ENCODE data around the gene SLC35B2.

Gene SLC35B2

GRCh38 chr6:44254191-44255104 lies 2.9 kb downstream of the SLC35B2 start:
- no peak for DNase-seq (ENCODE audit: low read depth in 2 of 2)

GRCh38 chr6:44253307-44254101 lies 3.8 kb downstream of the SLC35B2 start:
- DNase-seq (ENCODE audit: low read depth in 2 of 2): peak in 1 of 2 donors; percentile 52

DNA sequence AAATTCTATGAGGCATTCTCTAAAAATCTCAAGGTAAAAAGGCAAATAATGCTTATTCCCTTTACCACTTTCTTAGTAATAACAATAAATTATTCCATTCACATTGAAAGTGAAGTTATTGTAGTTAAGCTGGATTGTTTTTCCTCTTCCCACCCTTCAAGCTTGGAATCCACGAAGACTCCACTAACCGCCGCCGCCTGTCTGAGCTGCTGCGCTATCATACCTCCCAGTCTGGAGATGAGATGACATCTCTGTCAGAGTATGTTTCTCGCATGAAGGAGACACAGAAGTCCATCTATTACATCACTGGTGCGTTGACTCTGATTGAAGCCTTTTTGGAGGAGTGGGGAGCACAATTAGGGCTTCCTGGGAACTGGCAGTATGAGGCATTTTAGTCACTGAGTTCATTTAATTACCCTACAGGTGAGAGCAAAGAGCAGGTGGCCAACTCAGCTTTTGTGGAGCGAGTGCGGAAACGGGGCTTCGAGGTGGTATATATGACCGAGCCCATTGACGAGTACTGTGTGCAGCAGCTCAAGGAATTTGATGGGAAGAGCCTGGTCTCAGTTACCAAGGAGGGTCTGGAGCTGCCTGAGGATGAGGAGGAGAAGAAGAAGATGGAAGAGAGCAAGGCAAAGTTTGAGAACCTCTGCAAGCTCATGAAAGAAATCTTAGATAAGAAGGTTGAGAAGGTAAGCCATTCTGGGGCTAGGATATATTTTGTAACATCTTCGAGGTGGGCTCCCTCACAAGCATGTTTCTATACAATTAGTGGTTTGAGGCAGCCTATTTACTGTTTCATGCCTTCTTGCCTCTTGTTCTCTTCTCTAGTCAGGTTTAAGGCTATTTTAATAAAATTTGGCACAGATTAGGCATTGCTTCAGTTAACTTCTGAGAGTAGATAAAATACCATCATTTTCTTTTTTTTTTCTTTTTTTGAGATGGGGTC lies 5.5 kb downstream of the SLC35B2 start:
- DNase-seq (ENCODE audit: low read depth in 2 of 2): no peak

GRCh38 chr6:44250718-44251123 lies 6.6 kb downstream of the SLC35B2 start:
- DNase-seq (ENCODE audit: low read depth in 2 of 2): no peak

- no peak for DNase-seq (ENCODE audit: low read depth in 2 of 2)
These were observed 7.1 kb downstream of the SLC35B2 start for GRCh38 chr6:44250067-44250717.

DNA sequence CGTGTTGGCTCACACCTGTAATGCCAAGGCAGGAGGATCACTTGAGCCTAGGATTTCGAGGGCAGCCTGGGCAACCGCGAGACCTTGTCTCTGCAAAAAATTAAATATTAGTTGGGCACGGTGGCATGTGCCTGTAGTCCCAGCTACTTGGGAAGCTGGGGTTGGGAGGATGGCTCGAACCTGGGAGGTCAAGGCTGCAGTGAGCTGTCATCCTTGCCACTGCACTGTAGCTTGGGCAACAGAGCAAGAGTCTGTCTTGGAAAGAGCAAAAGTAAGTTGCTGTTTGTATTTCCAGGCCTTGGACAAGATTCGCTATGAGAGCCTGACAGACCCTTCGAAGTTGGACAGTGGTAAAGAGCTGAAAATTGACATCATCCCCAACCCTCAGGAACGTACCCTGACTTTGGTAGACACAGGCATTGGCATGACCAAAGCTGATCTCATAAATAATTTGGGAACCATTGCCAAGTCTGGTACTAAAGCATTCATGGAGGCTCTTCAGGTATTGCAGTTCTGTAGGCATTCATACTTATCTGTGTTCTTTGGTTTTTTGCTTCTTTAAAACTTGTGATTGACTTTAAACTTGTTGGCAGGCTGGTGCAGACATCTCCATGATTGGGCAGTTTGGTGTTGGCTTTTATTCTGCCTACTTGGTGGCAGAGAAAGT lies 8.1 kb downstream of the SLC35B2 start:
- no peak for DNase-seq (ENCODE audit: low read depth in 2 of 2)

DNA sequence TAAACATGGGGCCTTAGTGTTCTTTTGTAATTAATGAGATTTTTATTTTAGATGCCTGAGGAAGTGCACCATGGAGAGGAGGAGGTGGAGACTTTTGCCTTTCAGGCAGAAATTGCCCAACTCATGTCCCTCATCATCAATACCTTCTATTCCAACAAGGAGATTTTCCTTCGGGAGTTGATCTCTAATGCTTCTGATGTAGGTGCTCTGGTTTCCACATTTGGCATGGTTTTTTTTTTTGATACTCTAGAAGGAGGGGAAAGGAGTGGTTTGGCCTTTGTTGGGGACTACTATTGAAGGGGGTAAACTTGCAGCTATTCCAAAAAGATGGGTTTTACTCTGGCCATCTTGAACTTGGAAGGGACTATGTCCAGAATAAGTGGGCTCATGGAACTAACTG lies 8.7 kb downstream of the SLC35B2 start:
- no peak for DNase-seq (ENCODE audit: low read depth in 2 of 2)

DNA sequence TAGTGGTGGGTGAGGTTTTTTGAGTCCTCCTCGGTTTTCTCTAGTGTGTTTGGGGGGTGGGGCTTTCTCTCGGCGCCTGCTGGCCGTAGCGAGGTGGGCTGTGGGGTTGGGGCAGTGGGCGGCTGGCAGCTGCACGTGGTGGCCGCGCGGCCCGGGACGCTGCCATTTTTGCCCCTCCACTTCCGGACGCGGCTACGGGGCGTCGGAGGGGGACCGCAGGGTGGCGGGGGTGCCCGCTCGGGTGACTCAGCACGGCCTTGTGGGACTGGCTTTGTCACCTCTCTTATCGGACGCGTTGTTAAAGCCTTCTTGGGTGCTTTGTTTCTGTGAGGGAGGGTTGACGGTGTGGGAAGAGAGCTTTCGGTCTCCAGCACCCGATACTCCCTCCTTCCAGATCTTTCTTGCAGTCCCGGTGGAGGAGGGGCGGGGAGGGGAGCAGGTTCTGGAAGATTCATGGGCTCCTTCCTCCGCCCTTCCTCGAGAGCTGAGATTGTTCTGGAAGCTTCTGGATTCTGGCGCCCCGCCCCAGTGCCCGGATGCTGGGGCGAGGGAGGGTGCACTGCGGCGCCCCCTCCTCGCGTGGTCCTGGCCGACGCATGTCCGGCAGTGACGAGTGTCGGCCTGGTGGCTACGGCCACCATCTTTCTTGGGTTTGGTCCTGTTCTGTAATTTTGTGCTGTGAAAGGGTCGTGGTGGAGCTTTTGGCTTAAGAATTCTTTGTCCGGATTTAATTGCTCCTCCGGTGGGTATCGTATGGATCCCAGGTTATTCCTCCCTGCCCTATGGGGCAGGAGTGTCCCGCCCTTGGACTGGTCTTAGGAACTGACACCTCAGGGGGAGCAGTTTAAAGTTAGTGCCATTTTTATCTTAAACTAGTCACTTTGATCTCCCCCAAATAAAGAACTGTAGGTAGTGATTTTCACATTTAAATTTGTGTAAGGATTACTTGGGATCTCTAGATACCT lies 9.7 kb downstream of the SLC35B2 start:
- peak; percentile 73 to 79 for DNase-seq (ENCODE audit: low read depth in 2 of 2)

DNA sequence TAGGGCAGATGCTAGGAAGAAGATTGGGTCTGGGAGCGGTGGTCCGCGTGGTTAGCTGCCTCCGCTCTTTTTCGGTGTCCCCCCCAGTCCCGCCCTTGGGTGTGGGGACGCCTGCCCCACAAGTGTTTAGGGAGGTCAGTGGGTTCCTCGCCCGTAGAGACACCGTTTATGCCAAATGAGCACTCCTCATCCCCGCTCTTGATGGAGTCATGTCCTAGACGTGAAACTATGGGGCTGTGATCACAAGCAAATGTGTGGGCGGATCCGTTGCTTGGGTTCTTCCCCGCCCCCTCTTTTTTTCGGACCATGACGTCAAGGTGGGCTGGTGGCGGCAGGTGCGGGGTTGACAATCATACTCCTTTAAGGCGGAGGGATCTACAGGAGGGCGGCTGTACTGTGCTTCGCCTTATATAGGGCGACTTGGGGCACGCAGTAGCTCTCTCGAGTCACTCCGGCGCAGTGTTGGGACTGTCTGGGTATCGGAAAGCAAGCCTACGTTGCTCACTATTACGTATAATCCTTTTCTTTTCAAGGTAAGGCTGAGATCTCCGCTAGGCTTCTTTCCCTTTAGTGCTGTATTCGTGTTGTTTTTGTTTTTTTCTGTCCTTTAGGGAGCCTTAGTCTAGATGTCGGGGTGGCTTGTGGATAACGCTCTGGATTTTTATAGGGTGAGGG lies 10.5 kb downstream of the SLC35B2 start, which contains the start of gene HSP90AB1:
HSP90AB1 (plus strand) TSS at position 439 of the 675 bp plus-strand sequence. CDS start 1,529 bp downstream, outside the sequence.
- peak; percentile 87 to 93 for DNase-seq (ENCODE audit: low read depth in 2 of 2)

DNA sequence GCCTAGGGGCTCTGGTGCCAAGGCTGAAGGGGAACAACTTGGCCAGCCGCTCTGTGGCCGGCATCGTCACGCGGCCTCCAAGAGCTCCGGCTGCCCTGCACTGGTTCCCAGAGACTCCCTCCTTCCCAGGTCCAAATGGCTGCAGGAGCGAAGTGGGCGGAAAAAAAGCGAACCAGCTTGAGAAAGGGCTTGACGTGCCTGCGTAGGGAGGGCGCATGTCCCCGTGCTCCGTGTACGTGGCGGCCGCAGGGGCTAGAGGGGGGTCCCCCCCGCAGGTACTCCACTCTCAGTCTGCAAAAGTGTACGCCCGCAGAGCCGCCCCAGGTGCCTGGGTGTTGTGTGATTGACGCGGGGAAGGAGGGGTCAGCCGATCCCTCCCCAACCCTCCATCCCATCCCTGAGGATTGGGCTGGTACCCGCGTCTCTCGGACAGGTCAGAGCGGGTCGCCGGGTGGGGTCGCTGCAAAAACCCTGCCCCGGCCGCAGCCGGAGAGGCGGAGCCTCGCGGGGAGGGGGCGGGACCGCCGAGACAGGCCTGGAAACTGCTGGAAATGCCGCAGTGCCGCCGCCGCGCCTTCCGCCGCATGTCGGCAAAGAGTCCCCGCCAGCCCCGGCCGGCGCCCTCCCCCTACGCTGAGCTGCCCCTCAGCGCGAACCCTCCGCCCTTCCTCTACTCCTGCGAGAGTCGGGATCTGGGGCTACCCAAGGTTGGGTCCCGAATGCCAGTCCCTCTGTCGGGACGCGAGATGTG lies 11.2 kb downstream of the SLC35B2 start:
- peak; percentile 85 to 86 for DNase-seq (ENCODE audit: low read depth in 2 of 2)

DNA sequence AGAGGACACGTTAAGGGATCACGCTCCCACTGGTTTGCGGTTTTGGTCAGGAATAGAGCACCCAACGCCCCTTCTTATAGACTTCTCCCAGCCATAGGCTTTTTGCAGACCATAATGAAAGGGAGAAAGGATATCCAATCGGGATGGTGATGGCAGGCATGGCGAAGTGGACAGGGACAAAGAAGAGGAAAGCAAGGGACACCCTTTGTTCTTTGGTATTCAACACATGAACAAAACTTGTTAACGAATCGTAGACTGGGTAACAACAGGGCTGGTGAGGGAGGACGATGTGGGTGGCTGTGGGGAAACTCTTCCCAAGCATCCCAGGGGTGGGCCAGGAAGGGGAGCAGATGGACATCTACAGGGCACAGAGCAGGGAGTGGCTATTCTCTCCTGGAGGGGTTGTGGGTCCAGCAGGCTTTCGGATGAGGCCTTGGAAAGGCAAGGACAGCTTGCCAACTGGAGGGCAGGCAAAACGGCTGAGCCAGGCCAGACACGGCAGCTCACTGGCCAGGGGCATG lies 11.9 kb downstream of the SLC35B2 start:
- DNase-seq (ENCODE audit: low read depth in 2 of 2): no peak

DNA sequence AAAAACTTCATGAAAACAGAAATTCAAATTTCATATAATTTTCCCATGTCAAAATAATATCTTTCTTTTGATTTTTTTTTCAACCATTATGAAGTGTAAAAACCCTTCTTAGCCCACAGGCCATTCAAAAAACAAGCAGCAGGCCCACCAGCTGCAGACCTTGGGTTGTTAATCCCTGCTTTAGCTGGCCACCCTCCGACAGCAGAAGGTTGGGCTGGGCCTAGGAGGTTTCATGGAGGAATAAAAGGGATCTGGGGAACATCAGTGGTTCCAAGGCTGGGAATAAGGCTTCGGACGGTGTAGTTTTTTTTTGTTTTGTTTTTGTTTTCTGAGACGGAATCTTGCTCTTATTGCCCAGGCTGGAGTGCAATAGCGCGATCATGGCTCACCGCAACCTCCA lies 14.0 kb downstream of the SLC35B2 start:
- no peak for DNase-seq (ENCODE audit: low read depth in 2 of 2)

- DNase-seq (ENCODE audit: low read depth in 2 of 2): no peak
These were observed 18.5 kb downstream of the SLC35B2 start for GRCh38 chr6:44238687-44239350.

DNA sequence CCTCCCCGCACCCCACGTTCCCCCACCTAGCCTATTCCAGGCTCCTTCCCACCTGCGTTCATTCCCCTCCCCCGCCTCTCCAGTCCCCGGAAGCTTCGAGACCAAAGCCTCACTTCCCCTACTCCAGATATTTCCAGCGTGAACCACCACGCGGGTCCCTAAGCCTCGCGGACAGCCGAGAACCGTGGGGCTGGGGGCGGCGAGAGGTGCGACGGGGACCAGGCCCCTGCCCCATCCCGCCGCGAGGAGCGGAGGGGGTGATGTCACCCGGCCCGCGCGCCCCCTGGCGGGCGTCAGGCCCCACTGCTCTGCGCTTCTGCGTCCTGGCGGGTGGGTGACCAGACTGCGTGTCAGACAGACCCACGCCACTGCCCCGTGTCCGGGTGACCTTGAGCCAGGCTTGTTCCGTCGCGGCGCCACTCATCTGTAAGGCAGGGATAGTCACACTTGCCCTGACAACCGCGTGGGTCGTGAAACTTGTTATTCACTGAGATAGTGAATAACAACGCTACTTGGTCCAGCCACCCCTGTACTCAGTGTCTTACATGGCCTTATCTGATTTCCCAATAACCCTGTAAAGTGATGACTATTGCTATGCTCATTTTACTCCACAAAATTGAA lies 19.4 kb downstream of the SLC35B2 start:
- DNase-seq (ENCODE audit: low read depth in 2 of 2): peak; percentile 68 to 76

GRCh38 chr6:44237021-44237812 lies 20.1 kb downstream of the SLC35B2 start:
- peak; percentile 57 to 72 for DNase-seq (ENCODE audit: low read depth in 2 of 2)

All from stimulated activated CD8-positive, alpha-beta memory T cell treated with anti-CD3 and anti-CD28 coated beads, Interleukin-2, amount 100 ng/mL, for 48 hours (primary cell).